GM21576 (cell line): ENCODE data around the gene MMRN2.

ENCODE experiments used
- ATAC-seq: cut with Tn5 transposase; IDR thresholded peaks from one replicate; pipeline ENCODE4 v1.9.1; 2021; ENCODE audit warnings: mild to moderate bottlenecking, moderate library complexity; ENCODE audit not compliant: unreplicated experiment

The MMRN2 gene

GRCh38 chr10:86899132-86899531, 58.3 kb downstream of the MMRN2 start:
- ATAC-seq = no peak

GRCh38 chr10:86898511-86898910, 58.9 kb downstream of the MMRN2 start:
- ATAC-seq = no peak

- no peak for ATAC-seq
Measured at GRCh38 chr10:86889997-86890396, 67.4 kb downstream of the MMRN2 start.

- peak; percentile 97 for ATAC-seq
Measured at GRCh38 chr10:86888585-86889381, 68.6 kb downstream of the MMRN2 start.
